ENCODE results near the gene LRRC8D.
A peak's percentile ranks its signal among the peaks of the same experiment; 100 is the strongest.

Gene LRRC8D

GRCh38 chr1:89942825-89943658 is 122.2 kb downstream of the LRRC8D start:
- FAIRE-seq, result peak; percentile 90

GRCh38 chr1:89943846-89944781 is 123.3 kb downstream of the LRRC8D start:
- FAIRE-seq, result no peak

GRCh38 chr1:89945852-89946476 is 125.1 kb downstream of the LRRC8D start:
- FAIRE-seq, result no peak

- no peak for FAIRE-seq
Measured at GRCh38 chr1:89946532-89946931, 125.7 kb downstream of the LRRC8D start.

GRCh38 chr1:89948722-89949345 is 128.0 kb downstream of the LRRC8D start:
- FAIRE-seq, result no peak

GRCh38 chr1:89949991-89950624 is 129.3 kb downstream of the LRRC8D start:
- FAIRE-seq, result no peak

GRCh38 chr1:89950703-89951102 is 129.9 kb downstream of the LRRC8D start:
- no peak for FAIRE-seq

- FAIRE-seq, result no peak
Measured at GRCh38 chr1:89951766-89952604, 131.2 kb downstream of the LRRC8D start.

GRCh38 chr1:89952605-89953130 is 131.8 kb downstream of the LRRC8D start:
- FAIRE-seq, result no peak

GRCh38 chr1:89953131-89953626 is 132.3 kb downstream of the LRRC8D start:
- FAIRE-seq, result no peak

- FAIRE-seq, result no peak
Measured at GRCh38 chr1:89953929-89954328, 133.1 kb downstream of the LRRC8D start.

- FAIRE-seq, result no peak
Measured at GRCh38 chr1:89954401-89954800, 133.6 kb downstream of the LRRC8D start.

GRCh38 chr1:89955311-89956205 is 134.7 kb downstream of the LRRC8D start:
- no peak for FAIRE-seq

- FAIRE-seq, result no peak
Measured at GRCh38 chr1:89957107-89957506, 136.3 kb downstream of the LRRC8D start.

- no peak for FAIRE-seq
Measured at GRCh38 chr1:89958851-89959654, 138.2 kb downstream of the LRRC8D start.

GRCh38 chr1:89959719-89960118 is 138.9 kb downstream of the LRRC8D start:
- FAIRE-seq, result no peak

- FAIRE-seq, result no peak
Measured at GRCh38 chr1:89962024-89962741, 141.4 kb downstream of the LRRC8D start.

- FAIRE-seq, result no peak
Measured at GRCh38 chr1:89962742-89963075, 141.9 kb downstream of the LRRC8D start.

Measured in islet of Langerhans (tissue), 1 donor.